Mesendoderm (in vitro differentiated cells): ENCODE results near the gene PRMT9.

ENCODE experiments used
- DNase-seq: peaks from one replicate; pipeline ENCODE4 v3.0.0; 2013
- H2AK5ac ChIP-seq: 2 replicates; pipeline ENCODE4 v1.6.1; 2013; ENCODE audit warnings: low read length, inconsistent platforms
- H2BK120ac ChIP-seq: 2 replicates; pipeline ENCODE4 v1.6.1; 2013; ENCODE audit warnings: low read depth, mild to moderate bottlenecking, low read length, moderate library complexity, mixed read lengths
- H2BK15ac ChIP-seq: replicated peaks from 2 replicates; pipeline ENCODE4 v1.6.1; 2013; ENCODE audit warnings: low read depth, mild to moderate bottlenecking, moderate library complexity
- H2BK5ac ChIP-seq: 2 replicates; pipeline ENCODE4 v1.6.1; 2013; ENCODE audit warnings: low read length, inconsistent platforms
- H3K18ac ChIP-seq: 2 replicates; pipeline ENCODE4 v1.6.1; 2013; ENCODE audit warnings: mild to moderate bottlenecking, low read length, mixed read lengths
- H3K23ac ChIP-seq: one replicate; pipeline ENCODE4 v1.6.1; 2013; ENCODE audit warnings: low read length
- H3K27ac ChIP-seq: 2 replicates; pipeline ENCODE4 v1.5.1; 2013; ENCODE audit warnings: low read depth, mild to moderate bottlenecking, inconsistent platforms, low read length, moderate library complexity
- H3K27me3 ChIP-seq: 2 replicates; pipeline ENCODE4 v1.6.1; 2013; ENCODE audit warnings: low read length, control low read depth, mild to moderate bottlenecking, inconsistent platforms; ENCODE audit not compliant: insufficient read depth, poor library complexity
- H3K36me3 ChIP-seq: 2 replicates; pipeline ENCODE4 v1.6.1; 2013; ENCODE audit warnings: low read length, inconsistent platforms; ENCODE audit not compliant: control insufficient read depth, insufficient read depth
- H3K4ac ChIP-seq: one replicate; pipeline ENCODE4 v1.6.1; 2013; ENCODE audit warnings: low read depth, mild to moderate bottlenecking, low read length, moderate library complexity
- H3K4me1 ChIP-seq: 2 replicates; pipeline ENCODE4 v1.6.1; 2013; ENCODE audit warnings: low read depth, low read length, inconsistent platforms; ENCODE audit not compliant: control insufficient read depth
- H3K4me2 ChIP-seq: 2 replicates; pipeline ENCODE4 v1.6.1; 2013; ENCODE audit warnings: low read length
- H3K4me3 ChIP-seq: 2 replicates; pipeline ENCODE4 v1.5.1; 2013; ENCODE audit warnings: mild to moderate bottlenecking, low read length
- H3K56ac ChIP-seq: one replicate; pipeline ENCODE4 v1.6.1; 2013; ENCODE audit warnings: low read length
- H3K79me1 ChIP-seq: 2 replicates; pipeline ENCODE4 v1.6.1; 2013; ENCODE audit warnings: low read length, inconsistent platforms
- H3K79me2 ChIP-seq: 2 replicates; pipeline ENCODE4 v1.6.1; 2013; ENCODE audit warnings: mild to moderate bottlenecking, low read length; ENCODE audit not compliant: control insufficient read depth, insufficient read depth
- H3K9ac ChIP-seq: 2 replicates; pipeline ENCODE4 v1.6.1; 2013; ENCODE audit warnings: low read length, inconsistent platforms
- H4K5ac ChIP-seq: one replicate; pipeline ENCODE4 v1.6.1; 2013; ENCODE audit warnings: low read length
- H4K8ac ChIP-seq: one replicate; pipeline ENCODE4 v1.6.1; 2013; ENCODE audit warnings: low read depth, mild to moderate bottlenecking, control low read depth, low read length, moderate library complexity
- WGBS: extraction: QIAGEN DNeasy Blood & Tissue Kit; methylation state at CpG from one replicate; pipeline ENCODE4 v1.1.7; 2013; ENCODE audit warnings: low lambda C conversion rate, missing lambda C conversion rate; ENCODE audit not compliant: insufficient coverage; ENCODE audit errors: extremely low coverage; 5-methylcytosine and 5-hydroxymethylcytosine counted together

The PRMT9 gene

DNA sequence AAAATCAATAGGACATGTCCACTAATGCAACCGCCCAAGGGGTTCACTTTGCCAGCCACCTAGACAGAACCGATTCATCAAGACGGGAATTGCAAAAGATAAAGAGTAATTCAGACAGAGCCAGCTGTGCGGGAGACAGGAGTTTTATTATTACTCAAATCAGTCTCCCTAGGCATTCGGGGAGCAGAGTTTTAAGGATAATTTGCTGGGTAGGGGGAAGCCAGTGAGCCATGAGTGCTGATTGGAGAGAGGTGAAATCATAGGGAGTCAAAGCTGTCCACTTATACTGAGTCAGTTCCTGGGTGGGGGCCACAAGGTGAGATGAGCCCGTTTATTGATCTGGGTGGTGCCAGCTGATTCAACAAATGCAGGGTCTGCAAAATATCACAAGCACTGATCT lies 58.2 kb downstream of the PRMT9 start:
- no peak overlapping the region for H4K5ac ChIP-seq
- WGBS: no CpG with 5 or more reads among the region's 6 CpGs
- no peak overlapping the region for H2BK15ac ChIP-seq
- H3K9ac ChIP-seq: no peak overlapping the region
- peaks cover 1% of the 10 kb centered on the region for H3K36me3 ChIP-seq
- no peak for DNase-seq
- no peak overlapping the region for H3K18ac ChIP-seq
- H3K27ac ChIP-seq: no peak overlapping the region
- H3K4me3 ChIP-seq: no peak overlapping the region
- H3K4me2 ChIP-seq: no peak overlapping the region
- no peaks in the 10 kb centered on the region for H3K27me3 ChIP-seq
- H3K4me1 ChIP-seq: no peaks in the 10 kb centered on the region
- no peak overlapping the region for H3K23ac ChIP-seq
- peaks cover 5% of the 10 kb centered on the region for H3K79me2 ChIP-seq
- H3K79me1 ChIP-seq: peaks cover 4% of the 10 kb centered on the region
- H3K56ac ChIP-seq: no peak overlapping the region
- H2AK5ac ChIP-seq: no peak overlapping the region
- no peak overlapping the region for H2BK120ac ChIP-seq
- no peak overlapping the region for H2BK5ac ChIP-seq
- no peak overlapping the region for H3K4ac ChIP-seq
- H4K8ac ChIP-seq: no peak overlapping the region

- Histone ChIP-seq H4K8ac (no peak overlapping the region), H3K4me3 (no peak overlapping the region), H3K36me3 (no peaks in the 10 kb centered on the region), H4K5ac (no peak overlapping the region), H3K79me1 (peaks cover 10% of the 10 kb centered on the region), H3K9ac (no peak overlapping the region), H2BK5ac (no peak overlapping the region), H3K27me3 (no peaks in the 10 kb centered on the region), H2AK5ac (no peak overlapping the region), H3K23ac (no peak overlapping the region), H3K4me1 (no peaks in the 10 kb centered on the region), H2BK120ac (no peak overlapping the region), H3K18ac (no peak overlapping the region), H3K27ac (no peak overlapping the region), H2BK15ac (no peak overlapping the region), H3K79me2 (peaks cover 17% of the 10 kb centered on the region), H3K4ac (no peak overlapping the region), H3K56ac (no peak overlapping the region), H3K4me2 (no peak overlapping the region)
- no peak for DNase-seq
- no CpG with 5 or more reads among the region's 2 CpGs for WGBS
These were observed 63.6 kb downstream of the PRMT9 start for GRCh38 chr4:147620315-147620714.

GRCh38 chr4:147617841-147618691 lies 65.9 kb downstream of the PRMT9 start:
- peak overlapping the region; percentile 96 for H3K56ac ChIP-seq
- DNase-seq: no peak
- no peak overlapping the region for H2BK120ac ChIP-seq
- peak overlapping the region; percentile 92 for H3K9ac ChIP-seq
- peaks cover 10% of the 10 kb centered on the region for H3K79me1 ChIP-seq
- peak overlapping the region; percentile 90 for H3K4me2 ChIP-seq
- H2AK5ac ChIP-seq: no peak overlapping the region
- no peak overlapping the region for H3K4ac ChIP-seq
- H4K5ac ChIP-seq: no peak overlapping the region
- H3K4me3 ChIP-seq: peak overlapping the region; percentile 94
- no peaks in the 10 kb centered on the region for H3K4me1 ChIP-seq
- H3K27me3 ChIP-seq: no peaks in the 10 kb centered on the region
- H3K27ac ChIP-seq: no peak overlapping the region
- H3K18ac ChIP-seq: no peak overlapping the region
- WGBS: no CpG with 5 or more reads among the region's 17 CpGs
- no peaks in the 10 kb centered on the region for H3K36me3 ChIP-seq
- H2BK5ac ChIP-seq: no peak overlapping the region
- H3K23ac ChIP-seq: no peak overlapping the region
- no peak overlapping the region for H4K8ac ChIP-seq
- peaks cover 17% of the 10 kb centered on the region for H3K79me2 ChIP-seq
- H2BK15ac ChIP-seq: no peak overlapping the region

DNA sequence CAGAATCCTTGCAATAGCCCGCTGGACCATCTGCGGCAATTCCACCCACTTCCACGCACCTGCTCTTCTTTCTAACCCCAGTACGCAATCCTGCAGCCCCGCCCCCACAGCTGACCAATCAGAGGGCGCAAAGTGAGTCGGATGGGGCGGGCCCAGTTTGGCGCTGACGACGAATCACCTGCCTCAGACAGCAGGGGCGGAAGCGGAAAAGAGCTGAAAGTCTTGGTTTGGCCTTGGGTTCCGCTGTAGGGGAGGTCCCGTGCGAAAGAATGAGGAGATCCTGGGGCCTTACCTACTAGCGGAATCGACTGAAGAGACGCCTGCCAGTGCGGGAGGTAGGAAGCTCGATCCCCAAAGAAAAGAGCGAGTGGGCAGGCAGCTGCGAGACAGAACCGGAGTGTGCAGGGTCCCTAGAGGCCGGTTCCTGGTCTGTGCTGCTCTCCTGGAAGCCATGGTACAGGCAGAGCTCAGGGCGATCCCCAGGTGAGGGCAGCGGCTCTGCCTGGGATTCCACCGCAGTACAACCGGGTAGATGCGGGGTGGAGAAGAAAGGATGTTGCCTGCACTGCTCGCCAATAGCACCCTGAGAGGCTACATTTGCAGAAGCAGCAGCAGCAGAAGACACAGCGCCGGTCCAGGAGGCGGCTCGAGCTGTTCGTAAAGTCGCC lies 66.7 kb downstream of the PRMT9 start, which contains the start of gene TMEM184C:
Gene TMEM184C (plus strand): TSS at position 225 of the 668 bp plus-strand sequence. CDS start 560 bp downstream, outside the sequence.
- no peak within 1 kb of the TSS for H2BK120ac ChIP-seq
- WGBS: no CpG with 5 or more reads among the region's 37 CpGs
- no peaks in the 10 kb centered on the region for H3K4me1 ChIP-seq
- H3K18ac ChIP-seq: no peak within 1 kb of the TSS
- peak; percentile 98 for DNase-seq
- H3K27ac ChIP-seq: peak within 1 kb of the TSS; percentile 79
- H3K9ac ChIP-seq: peak within 1 kb of the TSS; percentile 92
- H4K5ac ChIP-seq: no peak within 1 kb of the TSS
- no peaks in the 10 kb centered on the region for H3K36me3 ChIP-seq
- no peak within 1 kb of the TSS for H2BK15ac ChIP-seq
- no peaks in the 10 kb centered on the region for H3K27me3 ChIP-seq
- H3K79me2 ChIP-seq: peaks cover 17% of the 10 kb centered on the region
- H3K4me3 ChIP-seq: peak within 1 kb of the TSS; percentile 94
- H3K56ac ChIP-seq: peak within 1 kb of the TSS; percentile 96
- H3K4me2 ChIP-seq: peak within 1 kb of the TSS; percentile 90
- H3K23ac ChIP-seq: no peak within 1 kb of the TSS
- H3K4ac ChIP-seq: no peak within 1 kb of the TSS
- H2AK5ac ChIP-seq: no peak within 1 kb of the TSS
- peaks cover 10% of the 10 kb centered on the region for H3K79me1 ChIP-seq
- peak within 1 kb of the TSS; percentile 65 for H4K8ac ChIP-seq
- no peak within 1 kb of the TSS for H2BK5ac ChIP-seq

- Histone ChIP-seq H3K36me3 (no peaks in the 10 kb centered on the region), H3K79me2 (peaks cover 16% of the 10 kb centered on the region), H2AK5ac (no peak overlapping the region), H4K5ac (no peak overlapping the region), H3K4ac (no peak overlapping the region), H3K4me3 (peak overlapping the region; percentile 36), H3K56ac (peak overlapping the region; percentile 47), H3K18ac (no peak overlapping the region), H4K8ac (no peak overlapping the region), H3K9ac (peak overlapping the region; percentile 6), H3K4me2 (peak overlapping the region; percentile 83), H3K23ac (no peak overlapping the region), H3K4me1 (no peaks in the 10 kb centered on the region), H2BK120ac (no peak overlapping the region), H3K27ac (no peak overlapping the region), H2BK15ac (no peak overlapping the region), H3K27me3 (no peaks in the 10 kb centered on the region), H2BK5ac (no peak overlapping the region), H3K79me1 (peaks cover 10% of the 10 kb centered on the region)
- DNase-seq: no peak
- no CpG with 5 or more reads among the region's 6 CpGs for WGBS
These were observed 67.2 kb downstream of the PRMT9 start for GRCh38 chr4:147616849-147617172.
